ENCODE data around the gene GNA15. TPM values are rescaled to one million over a fixed set of nuclear protein-coding genes. Genes with fewer than 3 reads are reported as not detected.

GNA15 gene
- total and polyA plus RNA-seq, 5 donors from 2014 or later, result 4.1 to 43.0 (median 6.8) TPM

DNA sequence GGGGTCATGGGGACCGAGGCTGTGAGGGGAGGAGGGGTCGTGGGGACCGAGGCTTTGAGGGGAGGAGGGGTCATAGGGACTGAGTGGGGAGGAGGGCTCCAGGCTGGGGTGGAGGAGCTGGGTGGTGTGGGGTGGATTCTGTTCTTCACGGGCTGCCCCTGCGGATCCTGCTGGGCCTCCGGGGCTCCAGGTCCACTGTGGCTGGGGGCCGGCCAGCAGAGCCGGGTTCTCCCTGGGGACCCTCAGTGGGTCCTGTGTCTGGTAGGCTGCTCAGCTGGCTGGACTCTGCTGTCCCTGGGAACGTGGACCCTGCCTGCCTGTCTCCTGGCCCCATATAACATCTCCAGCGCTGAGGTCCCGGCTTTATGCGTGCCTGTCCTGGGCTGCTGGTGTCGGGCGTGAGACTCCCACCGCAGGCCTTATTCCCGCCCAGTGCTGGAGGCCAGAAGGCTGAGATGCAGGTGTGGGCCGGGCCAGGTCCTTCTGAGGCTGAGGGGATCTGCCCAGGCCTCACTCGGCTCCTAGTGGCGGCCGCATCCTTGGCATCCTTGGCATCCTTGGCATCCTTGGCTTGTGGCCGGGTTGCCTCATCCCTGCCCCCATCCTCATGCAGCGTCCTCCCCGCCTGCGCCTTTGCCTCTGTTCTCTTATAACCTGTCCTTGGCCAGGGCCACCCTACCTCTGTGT, 19.8 kb upstream of the GNA15 start:
- DNase-seq (no peak), ATAC-seq (ENCODE audit: low read depth in 2 of 2) (no peak)
- Mint-ChIP-seq H3K4me1 (no peaks in the 10 kb centered on the region), H3K9me3 (no peaks in the 10 kb centered on the region), H3K36me3 (no peaks in the 10 kb centered on the region), H3K27ac (no peak overlapping the region), H3K4me3 (no peak overlapping the region), H3K27me3 (no peaks in the 10 kb centered on the region)
- H3K36me3 ChIP-seq (ENCODE audit: control insufficient read depth, insufficient read depth, low read length), result no peaks in the 10 kb centered on the region
- H3K4me3 ChIP-seq (ENCODE audit: low read depth, low read length), result no peak overlapping the region
- no peaks in the 10 kb centered on the region for H3K9me3 ChIP-seq (ENCODE audit: control insufficient read depth in 2 of 2, low read length in 2 of 2)
- H3K27me3 ChIP-seq (ENCODE audit: control insufficient read depth, insufficient read depth, low read length), result no peaks in the 10 kb centered on the region
- H3K27ac ChIP-seq (ENCODE audit: insufficient read depth, low read length, poor library complexity, severe bottlenecking), result no peak overlapping the region
- no peaks in the 10 kb centered on the region for H3K4me1 ChIP-seq (ENCODE audit: control insufficient read depth, insufficient read depth, low read length, poor library complexity, severe bottlenecking)

DNA sequence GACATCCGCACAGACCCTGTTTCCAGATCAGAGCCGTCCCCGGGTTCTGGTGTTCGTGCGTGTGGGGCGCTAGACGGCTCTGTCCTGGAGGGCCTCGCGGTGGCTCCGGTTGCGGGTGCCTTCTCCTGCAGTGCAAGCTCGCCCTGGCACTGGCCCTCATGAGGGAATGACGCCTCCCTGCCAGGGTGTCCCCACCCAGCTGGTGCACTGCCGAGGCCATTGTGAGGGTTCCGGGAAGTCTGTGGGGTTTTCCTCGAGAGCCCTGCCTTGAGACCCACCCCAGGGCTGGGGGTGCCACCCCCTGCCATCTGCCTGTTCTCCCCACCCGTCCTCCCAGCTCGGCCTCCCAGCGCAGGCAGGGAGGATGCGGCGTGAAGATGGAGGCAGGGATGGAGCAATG, 19.2 kb upstream of the GNA15 start:
- no peak for ATAC-seq (ENCODE audit: low read depth in 2 of 2)
- no peak overlapping the region for H3K4me3 Mint-ChIP-seq
- no peaks in the 10 kb centered on the region for H3K9me3 Mint-ChIP-seq
- DNase-seq, result no peak
- no peaks in the 10 kb centered on the region for H3K27me3 Mint-ChIP-seq
- no peaks in the 10 kb centered on the region for H3K4me1 Mint-ChIP-seq
- no peaks in the 10 kb centered on the region for H3K9me3 ChIP-seq (ENCODE audit: control insufficient read depth in 2 of 2, low read length in 2 of 2)
- no peaks in the 10 kb centered on the region for H3K27me3 ChIP-seq (ENCODE audit: control insufficient read depth, insufficient read depth, low read length)
- H3K4me3 ChIP-seq (ENCODE audit: low read depth, low read length), result no peak overlapping the region
- H3K4me1 ChIP-seq (ENCODE audit: control insufficient read depth, insufficient read depth, low read length, poor library complexity, severe bottlenecking), result no peaks in the 10 kb centered on the region
- no peak overlapping the region for H3K27ac Mint-ChIP-seq
- no peaks in the 10 kb centered on the region for H3K36me3 ChIP-seq (ENCODE audit: control insufficient read depth, insufficient read depth, low read length)
- H3K27ac ChIP-seq (ENCODE audit: insufficient read depth, low read length, poor library complexity, severe bottlenecking), result no peak overlapping the region
- H3K36me3 Mint-ChIP-seq, result no peaks in the 10 kb centered on the region

DNA sequence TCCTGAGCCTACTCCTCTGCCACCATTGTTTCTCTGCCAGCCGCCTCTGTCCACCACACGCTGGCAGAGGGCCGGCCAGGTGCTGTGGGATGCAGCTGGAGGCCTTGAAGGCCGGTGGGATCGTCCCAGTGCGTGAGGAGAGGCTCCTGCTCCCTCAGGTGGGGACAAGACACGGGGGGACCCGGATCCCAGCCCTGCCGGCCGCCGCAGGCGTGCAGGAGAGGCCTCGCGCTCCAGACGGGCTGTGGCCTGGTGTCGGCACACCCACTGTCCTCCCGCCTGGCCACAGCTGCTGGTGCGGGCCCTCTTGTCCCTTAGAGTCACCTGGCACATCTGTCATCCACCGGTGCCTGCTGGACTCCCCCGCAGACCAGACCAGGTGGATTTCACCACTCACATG, 18.1 kb upstream of the GNA15 start:
- H3K4me3 Mint-ChIP-seq, result no peak overlapping the region

DNA sequence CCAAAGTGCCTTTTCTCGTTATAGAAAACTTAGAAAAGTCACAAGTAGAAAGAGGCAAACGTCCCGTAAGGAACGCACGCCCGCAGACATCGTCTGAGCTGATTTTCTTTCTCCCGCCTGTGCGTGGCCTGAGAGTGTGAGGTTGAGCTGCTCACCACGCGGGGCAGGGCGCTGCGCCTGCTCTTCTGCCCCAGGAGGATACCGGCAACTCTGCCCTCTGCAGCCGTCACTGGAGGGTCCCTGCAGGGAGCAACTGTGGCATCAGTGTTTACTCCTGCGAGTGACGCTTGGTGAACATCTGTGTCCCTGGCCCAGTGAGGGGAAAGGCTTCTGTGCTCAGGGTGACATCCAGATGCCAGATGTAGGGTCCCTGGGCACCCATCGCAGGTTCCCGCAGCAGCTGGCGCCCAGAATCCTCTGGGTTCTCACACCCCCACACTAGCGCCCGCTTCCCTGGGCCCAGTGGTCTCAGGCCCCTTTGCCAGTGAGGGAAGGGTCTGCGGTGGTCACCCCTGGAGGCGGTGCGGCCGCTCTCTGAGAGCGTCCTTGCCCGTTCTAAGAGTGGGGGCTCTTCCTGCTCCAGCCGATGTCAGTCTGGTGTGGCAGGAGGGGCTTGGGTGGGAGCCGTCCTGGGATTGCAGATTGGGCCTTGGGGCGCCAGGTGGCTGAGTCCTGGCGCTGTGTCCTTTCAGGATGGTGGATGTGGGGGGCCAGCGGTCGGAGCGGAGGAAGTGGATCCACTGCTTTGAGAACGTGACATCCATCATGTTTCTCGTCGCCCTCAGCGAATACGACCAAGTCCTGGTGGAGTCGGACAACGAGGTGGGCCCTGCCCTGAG, 17.4 kb upstream of the GNA15 start:
- H3K27me3 Mint-ChIP-seq, result no peaks in the 10 kb centered on the region
- no peak overlapping the region for H3K4me3 Mint-ChIP-seq
- DNase-seq (no peak), ATAC-seq (ENCODE audit: low read depth in 2 of 2) (no peak)
- no peaks in the 10 kb centered on the region for H3K4me1 ChIP-seq (ENCODE audit: control insufficient read depth, insufficient read depth, low read length, poor library complexity, severe bottlenecking)
- H3K36me3 Mint-ChIP-seq, result no peaks in the 10 kb centered on the region
- no peak overlapping the region for H3K4me3 ChIP-seq (ENCODE audit: low read depth, low read length)
- H3K27ac ChIP-seq (ENCODE audit: insufficient read depth, low read length, poor library complexity, severe bottlenecking), result no peak overlapping the region
- no peak overlapping the region for H3K27ac Mint-ChIP-seq
- H3K9me3 Mint-ChIP-seq, result no peaks in the 10 kb centered on the region
- no peaks in the 10 kb centered on the region for H3K36me3 ChIP-seq (ENCODE audit: control insufficient read depth, insufficient read depth, low read length)
- H3K27me3 ChIP-seq (ENCODE audit: control insufficient read depth, insufficient read depth, low read length), result no peaks in the 10 kb centered on the region
- no peaks in the 10 kb centered on the region for H3K9me3 ChIP-seq (ENCODE audit: control insufficient read depth in 2 of 2, low read length in 2 of 2)
- H3K4me1 Mint-ChIP-seq, result no peaks in the 10 kb centered on the region

More for the DNA sequence above, 18.1 kb upstream of the GNA15 start:
- H3K36me3 Mint-ChIP-seq, result no peaks in the 10 kb centered on the region
- no peak for ATAC-seq (ENCODE audit: low read depth in 2 of 2)
- Histone ChIP-seq H3K4me1 (ENCODE audit: control insufficient read depth, insufficient read depth, low read length, poor library complexity, severe bottlenecking) (no peaks in the 10 kb centered on the region), H3K27ac (ENCODE audit: insufficient read depth, low read length, poor library complexity, severe bottlenecking) (no peak overlapping the region), H3K27me3 (ENCODE audit: control insufficient read depth, insufficient read depth, low read length) (no peaks in the 10 kb centered on the region), H3K9me3 (ENCODE audit: control insufficient read depth in 2 of 2, low read length in 2 of 2) (no peaks in the 10 kb centered on the region), H3K4me3 (ENCODE audit: low read depth, low read length) (no peak overlapping the region), H3K36me3 (ENCODE audit: control insufficient read depth, insufficient read depth, low read length) (no peaks in the 10 kb centered on the region)
- no peaks in the 10 kb centered on the region for H3K9me3 Mint-ChIP-seq
- no peak overlapping the region for H3K27ac Mint-ChIP-seq
- no peaks in the 10 kb centered on the region for H3K4me1 Mint-ChIP-seq
- no peaks in the 10 kb centered on the region for H3K27me3 Mint-ChIP-seq
- DNase-seq, result no peak

DNA sequence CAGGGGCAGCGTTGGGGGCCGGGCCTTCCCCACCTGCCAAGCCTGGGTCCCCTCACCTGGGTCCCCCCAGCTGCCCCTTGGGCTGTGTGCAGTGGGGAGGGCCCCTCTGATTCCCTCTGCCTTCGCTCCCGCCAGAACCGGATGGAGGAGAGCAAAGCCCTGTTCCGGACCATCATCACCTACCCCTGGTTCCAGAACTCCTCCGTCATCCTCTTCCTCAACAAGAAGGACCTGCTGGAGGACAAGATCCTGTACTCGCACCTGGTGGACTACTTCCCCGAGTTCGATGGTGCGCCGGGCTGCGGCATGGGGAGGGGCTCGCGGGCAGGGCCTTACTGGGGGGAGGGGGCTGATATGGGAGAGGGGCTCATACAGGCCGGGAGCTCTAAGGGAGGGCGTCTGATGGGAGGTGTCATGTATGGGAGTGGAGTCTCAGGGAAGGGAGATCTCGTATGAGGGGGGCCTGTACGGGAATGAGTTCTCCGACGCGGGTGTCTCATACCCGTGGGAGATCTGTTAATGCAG, 16.7 kb upstream of the GNA15 start:
- Histone ChIP-seq H3K36me3 (ENCODE audit: control insufficient read depth, insufficient read depth, low read length) (no peaks in the 10 kb centered on the region), H3K4me3 (ENCODE audit: low read depth, low read length) (no peak overlapping the region), H3K27me3 (ENCODE audit: control insufficient read depth, insufficient read depth, low read length) (no peaks in the 10 kb centered on the region), H3K27ac (ENCODE audit: insufficient read depth, low read length, poor library complexity, severe bottlenecking) (no peak overlapping the region), H3K9me3 (ENCODE audit: control insufficient read depth in 2 of 2, low read length in 2 of 2) (no peaks in the 10 kb centered on the region), H3K4me1 (ENCODE audit: control insufficient read depth, insufficient read depth, low read length, poor library complexity, severe bottlenecking) (no peaks in the 10 kb centered on the region)
- Mint-ChIP-seq H3K4me3 (no peak overlapping the region), H3K9me3 (no peaks in the 10 kb centered on the region), H3K27ac (no peak overlapping the region), H3K36me3 (no peaks in the 10 kb centered on the region), H3K27me3 (no peaks in the 10 kb centered on the region), H3K4me1 (no peaks in the 10 kb centered on the region)
- ATAC-seq (ENCODE audit: low read depth in 2 of 2) (no peak), DNase-seq (no peak)

DNA sequence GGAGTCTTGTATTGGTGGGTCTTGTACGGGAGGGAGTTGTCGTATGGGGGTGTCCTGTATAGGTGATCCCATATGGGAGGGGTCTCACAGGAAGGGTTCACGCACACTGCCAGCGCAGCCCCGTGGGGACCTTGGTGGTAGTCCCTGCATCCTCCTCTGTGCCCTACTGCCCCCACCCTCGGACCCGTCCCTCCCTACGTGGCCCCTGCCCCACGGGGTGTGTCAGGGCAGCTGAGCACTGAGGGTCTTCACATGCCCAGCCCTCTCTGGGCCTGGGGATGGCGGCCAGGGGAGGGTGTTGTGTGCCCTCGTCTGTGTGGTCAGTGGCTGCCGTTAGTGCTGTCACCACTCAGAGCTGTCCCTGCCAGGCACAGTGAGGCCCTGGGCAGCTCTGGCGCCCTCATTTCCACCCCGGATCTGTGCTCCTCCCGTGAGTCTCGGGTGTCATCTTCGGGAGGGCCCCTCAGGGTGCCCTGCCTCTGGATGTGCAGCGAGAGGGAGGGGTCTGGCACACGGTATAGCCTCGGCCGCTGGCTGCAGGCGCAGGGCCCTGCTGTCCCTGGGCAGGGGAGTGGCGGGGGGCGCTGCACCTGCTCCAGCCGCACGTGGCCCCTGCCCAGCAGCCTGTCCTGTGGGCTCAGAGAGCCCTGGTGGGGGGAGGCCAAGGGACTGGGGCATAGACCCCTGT, 16.0 kb upstream of the GNA15 start:
- Mint-ChIP-seq H3K4me3 (no peak overlapping the region), H3K27ac (no peak overlapping the region), H3K27me3 (no peaks in the 10 kb centered on the region), H3K9me3 (no peaks in the 10 kb centered on the region), H3K36me3 (no peaks in the 10 kb centered on the region), H3K4me1 (no peaks in the 10 kb centered on the region)
- Histone ChIP-seq H3K36me3 (ENCODE audit: control insufficient read depth, insufficient read depth, low read length) (no peaks in the 10 kb centered on the region), H3K4me3 (ENCODE audit: low read depth, low read length) (no peak overlapping the region), H3K27ac (ENCODE audit: insufficient read depth, low read length, poor library complexity, severe bottlenecking) (no peak overlapping the region), H3K9me3 (ENCODE audit: control insufficient read depth in 2 of 2, low read length in 2 of 2) (no peaks in the 10 kb centered on the region), H3K4me1 (ENCODE audit: control insufficient read depth, insufficient read depth, low read length, poor library complexity, severe bottlenecking) (no peaks in the 10 kb centered on the region), H3K27me3 (ENCODE audit: control insufficient read depth, insufficient read depth, low read length) (no peaks in the 10 kb centered on the region)
- no peak for ATAC-seq (ENCODE audit: low read depth in 2 of 2)
- no peak for DNase-seq

DNA sequence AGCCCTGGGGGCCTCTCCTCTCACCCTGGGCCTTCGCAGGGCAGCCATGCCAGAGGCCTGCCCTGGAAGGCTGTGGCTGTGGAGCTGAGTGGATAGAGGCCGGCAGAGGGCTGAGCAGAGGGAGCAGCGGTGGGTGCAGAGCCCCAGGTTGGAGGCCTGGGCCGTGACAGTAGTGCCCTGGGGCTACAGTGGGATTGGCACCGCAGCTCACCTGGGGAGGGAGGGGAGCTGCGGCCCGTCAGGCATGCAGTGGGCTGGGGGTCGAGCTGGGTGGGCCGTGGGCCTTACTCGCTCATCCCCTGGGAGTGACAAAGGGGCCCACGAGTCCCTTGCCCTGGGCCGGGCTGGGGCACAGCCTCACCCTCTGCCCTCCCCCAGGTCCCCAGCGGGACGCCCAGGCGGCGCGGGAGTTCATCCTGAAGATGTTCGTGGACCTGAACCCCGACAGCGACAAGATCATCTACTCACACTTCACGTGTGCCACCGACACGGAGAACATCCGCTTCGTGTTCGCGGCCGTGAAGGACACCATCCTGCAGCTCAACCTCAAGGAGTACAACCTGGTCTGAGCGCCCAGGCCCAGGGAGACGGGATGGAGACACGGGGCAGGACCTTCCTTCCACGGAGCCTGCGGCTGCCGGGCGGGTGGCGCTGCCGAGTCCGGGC, 15.1 kb upstream of the GNA15 start:
- no peak overlapping the region for H3K27ac Mint-ChIP-seq
- no peaks in the 10 kb centered on the region for H3K4me1 Mint-ChIP-seq
- H3K4me3 Mint-ChIP-seq, result no peak overlapping the region
- H3K4me3 ChIP-seq (ENCODE audit: low read depth, low read length), result no peak overlapping the region
- H3K4me1 ChIP-seq (ENCODE audit: control insufficient read depth, insufficient read depth, low read length, poor library complexity, severe bottlenecking), result no peaks in the 10 kb centered on the region
- no peaks in the 10 kb centered on the region for H3K36me3 ChIP-seq (ENCODE audit: control insufficient read depth, insufficient read depth, low read length)
- DNase-seq (no peak), ATAC-seq (ENCODE audit: low read depth in 2 of 2) (no peak)
- no peaks in the 10 kb centered on the region for H3K9me3 ChIP-seq (ENCODE audit: control insufficient read depth in 2 of 2, low read length in 2 of 2)
- no peaks in the 10 kb centered on the region for H3K9me3 Mint-ChIP-seq
- no peaks in the 10 kb centered on the region for H3K36me3 Mint-ChIP-seq
- H3K27me3 Mint-ChIP-seq, result no peaks in the 10 kb centered on the region
- H3K27ac ChIP-seq (ENCODE audit: insufficient read depth, low read length, poor library complexity, severe bottlenecking), result no peak overlapping the region
- H3K27me3 ChIP-seq (ENCODE audit: control insufficient read depth, insufficient read depth, low read length), result no peaks in the 10 kb centered on the region
